H1 (cell line): ENCODE results near the gene GPC1. TPM values are rescaled to one million over a fixed set of nuclear protein-coding genes. Genes with fewer than 3 reads are reported as not detected.

Experiments
- CTCF ChIA-PET: fragments of 300-600 bp; sonication (Branson Sonifier 250); formaldehyde crosslinking; loops from one replicate; lab custom pipeline; 2021; ENCODE audit not compliant: partially characterized antibody; lab: Charles Lee
- POLR2A ChIA-PET: fragments of 300-600 bp; sonication (Branson Sonifier 250); formaldehyde crosslinking; loops from one replicate; lab custom pipeline; 2021; ENCODE audit warnings: inconsistent platforms; ENCODE audit not compliant: partially characterized antibody; lab: Charles Lee
- DNase-seq, 2 experiments: peaks; one replicate each; pipeline versions ENCODE4 v3.0.0 to v3.0.0-alpha.2; 2010 to 2022; ENCODE audit warnings: low spot score in 2 of 2, low read depth in 1 of 2, mixed read lengths in 1 of 2
- FAIRE-seq: peaks from 2 replicates; lab custom pipeline; 2011; peaks lifted over from hg19 to GRCh38; lab: Jason Lieb, UNC
- H2AFZ ChIP-seq: 2 replicates; pipeline ENCODE4 v1.8.1; 2012; ENCODE audit warnings: low read length, inconsistent platforms
- H2AK5ac ChIP-seq: 2 replicates; pipeline ENCODE4 v1.6.1; 2013; ENCODE audit warnings: low read depth, low read length
- H2BK120ac ChIP-seq: replicated peaks from 2 replicates; pipeline ENCODE3; 2013; ENCODE audit warnings: low read depth, low read length, inconsistent platforms
- H2BK12ac ChIP-seq: 2 replicates; pipeline ENCODE4 v1.6.1; 2013; ENCODE audit warnings: low read depth, low read length
- H2BK15ac ChIP-seq: 2 replicates; pipeline ENCODE4 v1.6.1; 2013; ENCODE audit warnings: low read length
- H2BK20ac ChIP-seq: 2 replicates; pipeline ENCODE4 v1.6.1; 2013; ENCODE audit warnings: low read length
- H2BK5ac ChIP-seq: 2 replicates; pipeline ENCODE4 v1.6.1; 2013; ENCODE audit warnings: low read depth, low read length
- H3K14ac ChIP-seq: 2 replicates; pipeline ENCODE4 v1.6.1; 2013; ENCODE audit warnings: inconsistent platforms; ENCODE audit not compliant: insufficient read length
- H3K18ac ChIP-seq: 2 replicates; pipeline ENCODE4 v1.6.1; 2013; ENCODE audit warnings: low read length; ENCODE audit errors: extremely low read depth
- H3K23ac ChIP-seq: 2 replicates; pipeline ENCODE4 v1.6.1; 2013; ENCODE audit warnings: inconsistent platforms; ENCODE audit not compliant: insufficient read length
- H3K23me2 ChIP-seq: 2 replicates; pipeline ENCODE4 v1.6.1; 2013; ENCODE audit warnings: low read depth, low read length
- H3K27ac ChIP-seq: 2 replicates; pipeline ENCODE4 v1.6.1; 2011; ENCODE audit warnings: low read depth, low read length, inconsistent platforms
- H3K27me3 ChIP-seq, 4 experiments: replicated peaks in 1 of 4; 1 replicate in 1 of 4; 2 replicates in 3 of 4; pipeline versions ENCODE4 v1.6.1 to v1.8.1; 2011 to 2013; ENCODE audit warnings: low read length in 3 of 4, mild to moderate bottlenecking in 3 of 4, inconsistent platforms in 2 of 4, mixed read lengths in 2 of 4, moderate library complexity in 1 of 4; ENCODE audit not compliant: control insufficient read depth in 3 of 4, insufficient read depth in 3 of 4; ENCODE audit errors: extremely low read depth in 1 of 4
- H3K36me3 ChIP-seq, 4 experiments: 2 replicates each; pipeline versions ENCODE4 v1.6.1 to v1.8.1; 2011 to 2013; ENCODE audit warnings: mild to moderate bottlenecking in 4 of 4, low read length in 3 of 4, moderate library complexity in 2 of 4, control low read depth in 1 of 4, inconsistent platforms in 1 of 4; ENCODE audit not compliant: insufficient read depth in 4 of 4, control insufficient read depth in 2 of 4
- H3K4ac ChIP-seq: replicated peaks from 2 replicates; pipeline ENCODE3; 2013; ENCODE audit warnings: low read length, low read depth, mixed read lengths, inconsistent platforms; ENCODE audit not compliant: insufficient read length
- H3K4me1 ChIP-seq, 4 experiments: replicated peaks in 1 of 4; 1 replicate in 1 of 4; 2 replicates in 3 of 4; pipeline versions ENCODE4 v1.6.1 to v1.8.1; 2011 to 2013; ENCODE audit warnings: low read length in 3 of 4, inconsistent platforms in 2 of 4, mixed read lengths in 1 of 4; ENCODE audit not compliant: insufficient read depth in 4 of 4, control insufficient read depth in 3 of 4
- H3K4me2 ChIP-seq, 2 experiments: 2 replicates each; pipeline versions ENCODE4 v1.6.1 to v1.8.1; 2011 to 2013; ENCODE audit warnings: low read depth in 2 of 2, low read length in 2 of 2, control low read depth in 1 of 2, inconsistent platforms in 1 of 2, mild to moderate bottlenecking in 1 of 2; ENCODE audit not compliant: insufficient read depth in 1 of 2
- H3K4me3 ChIP-seq, 4 experiments: fragments of 200-600, 300-600 bp in 1 of 4; sonication (generic), shearing (Covaris generic), sonication (Bioruptor Twin) in 1 of 4; 2 replicates each; pipeline versions ENCODE4 v1.5.1 to v1.8.1; 2011 to 2016; ENCODE audit warnings: low read length in 4 of 4, low read depth in 3 of 4, control low read depth in 2 of 4, inconsistent platforms in 2 of 4, mild to moderate bottlenecking in 2 of 4, mixed read lengths in 1 of 4, moderate library complexity in 1 of 4; ENCODE audit not compliant: insufficient read depth in 2 of 4; ENCODE audit errors: extremely low read depth in 1 of 4
- H3K56ac ChIP-seq: replicated peaks from 2 replicates; pipeline ENCODE3; 2013; ENCODE audit warnings: low read depth, mild to moderate bottlenecking, mixed read lengths, low read length, inconsistent platforms; ENCODE audit not compliant: insufficient read length
- H3K79me1 ChIP-seq: 2 replicates; pipeline ENCODE4 v1.6.1; 2013; ENCODE audit warnings: low read depth, low read length, control low read depth
- H3K79me2 ChIP-seq, 2 experiments: 2 replicates each; pipeline versions ENCODE4 v1.6.1 to v1.8.1; 2012 to 2013; ENCODE audit warnings: low read length in 2 of 2, mild to moderate bottlenecking in 2 of 2, inconsistent platforms in 1 of 2; ENCODE audit not compliant: insufficient read depth in 2 of 2, control insufficient read depth in 1 of 2
- H3K9ac ChIP-seq, 4 experiments: replicated peaks in 1 of 4; 1 replicate in 1 of 4; 2 replicates in 3 of 4; pipeline versions ENCODE4 v1.6.1 to v1.8.1; 2011 to 2013; ENCODE audit warnings: low read depth in 3 of 4, low read length in 3 of 4, control low read depth in 2 of 4, mild to moderate bottlenecking in 2 of 4, moderate library complexity in 2 of 4, inconsistent platforms in 1 of 4; ENCODE audit errors: extremely low read depth in 1 of 4
- H3K9me3 ChIP-seq, 2 experiments: 2 replicates each; pipeline versions ENCODE4 v1.6.1 to v1.8.1; 2012 to 2013; ENCODE audit warnings: mild to moderate bottlenecking in 2 of 2, moderate library complexity in 2 of 2, control low read depth in 1 of 2, inconsistent platforms in 1 of 2, low read depth in 1 of 2, low read length in 1 of 2, mixed read lengths in 1 of 2; ENCODE audit not compliant: insufficient read depth in 2 of 2
- H4K20me1 ChIP-seq, 2 experiments: replicated peaks in 1 of 2; 2 replicates each; pipeline versions ENCODE3 to v1.8.1; 2011 to 2013; ENCODE audit warnings: inconsistent platforms in 2 of 2, low read length in 2 of 2, mild to moderate bottlenecking in 1 of 2; ENCODE audit not compliant: insufficient read depth in 2 of 2, control insufficient read depth in 1 of 2
- H4K5ac ChIP-seq: 2 replicates; pipeline ENCODE4 v1.6.1; 2013; ENCODE audit warnings: low read length, low read depth, mixed read lengths, inconsistent platforms; ENCODE audit not compliant: insufficient read length
- H4K8ac ChIP-seq: 2 replicates; pipeline ENCODE4 v1.8.0; 2013; ENCODE audit warnings: mild to moderate bottlenecking, moderate library complexity, low read length, inconsistent platforms; ENCODE audit not compliant: insufficient read depth; ENCODE audit errors: extremely low read depth
- H4K91ac ChIP-seq: replicated peaks from 2 replicates; pipeline ENCODE3; 2013; ENCODE audit warnings: low read length, mixed read lengths, inconsistent platforms; ENCODE audit not compliant: insufficient read length
- BACH1 ChIP-seq: IDR thresholded peaks from 2 replicates; pipeline ENCODE4 v1.6.1; 2012; ENCODE audit warnings: low read length, improper control_type of control experiment
- BCL11A ChIP-seq, 2 experiments: IDR thresholded peaks; one replicate each; pipeline ENCODE4 v1.6.1; 2011; ENCODE audit warnings: low read depth in 2 of 2, low read length in 2 of 2, mild to moderate bottlenecking in 2 of 2
- CHD1 ChIP-seq: IDR thresholded peaks from 2 replicates; pipeline ENCODE4 v1.6.1; 2012; ENCODE audit warnings: low read depth, low read length, improper control_type of control experiment
- CHD2 ChIP-seq: IDR thresholded peaks from 2 replicates; pipeline ENCODE4 v1.6.1; 2012; ENCODE audit warnings: low read length, improper control_type of control experiment
- CTBP2 ChIP-seq: IDR thresholded peaks from 2 replicates; pipeline ENCODE4 v1.7.0; 2011; ENCODE audit warnings: borderline replicate concordance, mild to moderate bottlenecking, moderate library complexity, mixed read lengths, low read length; ENCODE audit not compliant: insufficient read depth, insufficient read length
- FOSL1 ChIP-seq: IDR thresholded peaks from 2 replicates; pipeline ENCODE4 v1.6.1; 2011; ENCODE audit warnings: mild to moderate bottlenecking, low read depth, low read length, moderate library complexity; ENCODE audit not compliant: insufficient read depth
- JUN ChIP-seq: IDR thresholded peaks from 2 replicates; pipeline ENCODE4 v1.6.1; 2011; ENCODE audit warnings: low read depth, mild to moderate bottlenecking, improper control_type of control experiment, low read length
- POU5F1 ChIP-seq: IDR thresholded peaks from 2 replicates; pipeline ENCODE4 v1.6.1; 2011; ENCODE audit warnings: low read depth, mild to moderate bottlenecking, low read length, moderate library complexity
- WGBS, 2 experiments: shearing (Covaris generic) in 1 of 2; methylation state at CpG; one replicate each; pipeline versions ENCODE4 v1.1.6 to v1.1.7; 2013 to 2015; ENCODE audit warnings: low lambda C conversion rate in 2 of 2, mixed read lengths in 2 of 2, inconsistent platforms in 1 of 2, low coverage in 1 of 2, missing lambda C conversion rate in 1 of 2; ENCODE audit not compliant: insufficient replicate concordance in 2 of 2, insufficient coverage in 1 of 2, insufficient read length in 1 of 2; ENCODE audit errors: extremely low coverage in 1 of 2, missing lambda C conversion rate in 1 of 2; 5-methylcytosine and 5-hydroxymethylcytosine counted together
- polyA plus RNA-seq, 7 experiments: library from polyadenylated mRNA; depleted of rRNA in 3 of 7; stranded (reverse) in 5 of 7; unstranded in 2 of 7; fragments of >200 nt in 5 of 7; fragments of 200-250 nt in 2 of 7; gene quantifications; 1 replicate in 5 of 7; 2 replicates in 1 of 7; 4 replicates in 1 of 7; pipeline versions ENCODE4 v1.2.1 to v1.2.3, GENCODE V29; 2011 to 2013; ENCODE audit warnings: missing spikeins in 2 of 7, mixed read lengths in 2 of 7
- total RNA-seq: library from RNA; stranded (reverse); fragmentation: NEBNext Ultra II Directional; extraction: Animal tissue kit (Norgen Biotek cat#: 25700); gene quantifications from 2 replicates; pipeline ENCODE4 v1.2.1, GENCODE V29; 2021
- TF ChIP-seq, protein P1 (sequence below): IDR thresholded peaks from 2 replicates; pipeline ENCODE4 v1.6.1; 2011; ENCODE audit warnings: low read length, improper control_type of control experiment
- TF ChIP-seq, protein P2 (sequence below): IDR thresholded peaks from 2 replicates; pipeline ENCODE4 v1.6.1; 2012; ENCODE audit warnings: low read length, inconsistent platforms

GPC1 gene
- total and polyA plus RNA-seq, 2 of the 8 experiments (the other 6 are each of a cell fraction or from before 2014, with no cell fraction given), result 21.9 to 28.3 TPM

GRCh38 chr2:240517342-240517741 lies 81.9 kb downstream of the GPC1 start:
- Histone ChIP-seq H4K20me1 (peaks cover 0 to 4% of the 10 kb centered on the region in 2 experiments), H2BK5ac (no peak overlapping the region), H3K23me2 (peaks cover 5% of the 10 kb centered on the region; the same call in 1 of the 2 replicates), H3K79me1 (no peaks in the 10 kb centered on the region), H3K27me3 (peaks cover 0 to 27% (median 23%) of the 10 kb centered on the region in 4 experiments; a peak in 6 of 7 replicates), H4K5ac (no peak overlapping the region), H2BK120ac (no peak overlapping the region), H3K4me1 (peaks cover 0 to 8% (median 3%) of the 10 kb centered on the region in 4 experiments; a peak in 4 of 7 replicates), H2BK20ac (no peak overlapping the region), H3K14ac (no peak overlapping the region), H3K9me3 (peaks cover 0 to 2% of the 10 kb centered on the region in 2 experiments; a peak in 1 of 4 replicates), H2AFZ (no peak overlapping the region), H4K91ac (no peak overlapping the region), H3K23ac (no peak overlapping the region), H3K27ac (no peak overlapping the region), H2BK15ac (no peak overlapping the region), H3K4ac (no peak overlapping the region), H3K4me2 (no peak overlapping the region), H3K56ac (no peak overlapping the region), H3K18ac (no peak overlapping the region), H2AK5ac (no peak overlapping the region), H3K9ac (no peak overlapping the region), H3K79me2 (no peaks in the 10 kb centered on the region), H3K4me3 (no peak overlapping the region), H4K8ac (no peak overlapping the region), H3K36me3 (no peaks in the 10 kb centered on the region), H2BK12ac (no peak overlapping the region)
- ChIA-PET POLR2A (no interaction called here), CTCF (interaction anchor here (1.2 kb wide), 1 partner anchor 49 kb away, joined by 3 read pairs; no protein-coding TSS in a partner anchor)
- no peak for FAIRE-seq
- no peak for DNase-seq
- 85% methylated on average over 4 of the region's 4 CpGs; no CpG with 5 or more reads in 1 of the 2 experiments for WGBS, 2 experiments
- TF ChIP-seq FOSL1, result no peak
- TF ChIP-seq, protein P1, sequence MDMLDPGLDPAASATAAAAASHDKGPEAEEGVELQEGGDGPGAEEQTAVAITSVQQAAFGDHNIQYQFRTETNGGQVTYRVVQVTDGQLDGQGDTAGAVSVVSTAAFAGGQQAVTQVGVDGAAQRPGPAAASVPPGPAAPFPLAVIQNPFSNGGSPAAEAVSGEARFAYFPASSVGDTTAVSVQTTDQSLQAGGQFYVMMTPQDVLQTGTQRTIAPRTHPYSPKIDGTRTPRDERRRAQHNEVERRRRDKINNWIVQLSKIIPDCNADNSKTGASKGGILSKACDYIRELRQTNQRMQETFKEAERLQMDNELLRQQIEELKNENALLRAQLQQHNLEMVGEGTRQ, result no peak
- TF ChIP-seq CHD1, result no peak
- TF ChIP-seq, protein P2, sequence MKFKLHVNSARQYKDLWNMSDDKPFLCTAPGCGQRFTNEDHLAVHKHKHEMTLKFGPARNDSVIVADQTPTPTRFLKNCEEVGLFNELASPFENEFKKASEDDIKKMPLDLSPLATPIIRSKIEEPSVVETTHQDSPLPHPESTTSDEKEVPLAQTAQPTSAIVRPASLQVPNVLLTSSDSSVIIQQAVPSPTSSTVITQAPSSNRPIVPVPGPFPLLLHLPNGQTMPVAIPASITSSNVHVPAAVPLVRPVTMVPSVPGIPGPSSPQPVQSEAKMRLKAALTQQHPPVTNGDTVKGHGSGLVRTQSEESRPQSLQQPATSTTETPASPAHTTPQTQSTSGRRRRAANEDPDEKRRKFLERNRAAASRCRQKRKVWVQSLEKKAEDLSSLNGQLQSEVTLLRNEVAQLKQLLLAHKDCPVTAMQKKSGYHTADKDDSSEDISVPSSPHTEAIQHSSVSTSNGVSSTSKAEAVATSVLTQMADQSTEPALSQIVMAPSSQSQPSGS, result no peak
- no peak for TF ChIP-seq CTBP2
- TF ChIP-seq CHD2, result no peak
- TF ChIP-seq BCL11A (IDR thresholded peaks at IDR 0.05; ENCODE audit: low read depth in 2 of 2, low read length in 2 of 2), result no peak
- TF ChIP-seq POU5F1, result no peak
- TF ChIP-seq JUN, result no peak
- TF ChIP-seq BACH1, result no peak
